Measurements from ENCODE around the gene PRSS57.
"Not testable (repeated sequence)": the region's sequence is repeated elsewhere in the genome, so short reads cannot be mapped to it uniquely, and the experiment has no call there.

The PRSS57 gene

DNA sequence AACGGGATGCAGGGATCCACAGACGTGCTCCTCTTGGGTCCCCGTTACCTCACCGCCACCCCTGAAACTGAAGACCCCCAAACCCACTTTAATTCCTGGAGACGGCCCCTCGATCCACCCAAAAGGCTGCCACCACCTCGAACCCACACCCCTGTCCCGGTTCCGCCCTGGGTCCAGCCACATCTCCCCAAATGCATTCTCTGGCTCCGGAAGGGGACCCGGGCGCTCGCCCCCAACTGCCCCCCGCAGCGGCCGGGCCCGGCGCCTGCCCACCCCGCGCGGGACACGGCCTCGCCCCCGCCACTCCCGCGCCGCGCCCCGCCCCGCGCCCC lies 19.3 kb downstream of the PRSS57 start:
- in situ Hi-C loops (cut with HindIII; ENCODE audit: low sequenced_read_pairs) = no loop called here

DNA sequence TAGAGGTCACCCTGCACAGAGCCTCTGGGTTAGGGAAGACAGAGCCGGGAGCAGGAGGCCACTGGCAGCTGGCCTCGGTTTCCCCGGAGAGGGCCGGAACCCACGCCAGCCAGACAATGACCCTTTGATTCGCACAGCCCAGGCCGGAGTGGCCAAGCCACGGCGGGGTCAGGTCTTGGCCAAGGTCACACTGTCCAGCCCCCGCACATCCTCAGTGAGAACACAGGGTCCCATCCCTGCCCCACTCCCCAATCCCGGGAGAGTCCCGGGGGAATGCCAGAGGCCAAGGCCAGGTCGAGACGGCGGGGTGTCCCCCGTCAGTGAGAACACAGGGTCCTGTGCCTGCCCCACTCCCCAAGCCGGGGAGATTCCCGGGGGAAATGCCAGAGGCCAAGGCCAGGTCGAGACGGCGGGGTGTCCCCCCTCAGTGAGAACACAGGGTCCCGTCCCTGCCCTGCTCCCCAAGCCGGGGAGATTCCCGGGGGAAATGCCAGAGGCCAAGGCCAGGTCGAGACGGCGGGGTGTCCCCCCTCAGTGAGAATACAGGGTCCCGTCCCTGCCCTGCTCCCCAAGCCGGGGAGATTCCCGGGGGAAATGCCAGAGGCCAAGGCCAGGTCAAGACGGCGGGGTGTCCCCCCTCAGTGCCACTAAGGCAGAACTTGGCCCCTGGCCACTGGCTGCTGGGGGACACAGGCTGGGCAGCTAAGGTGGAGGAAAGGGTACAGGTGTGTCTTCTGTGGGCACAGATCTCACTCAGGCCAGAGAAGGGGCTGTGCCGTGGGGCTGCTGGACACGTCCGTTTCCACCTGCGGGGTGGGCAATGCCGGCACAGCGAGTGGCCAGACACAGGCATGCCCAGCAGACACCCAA lies 20.7 kb downstream of the PRSS57 start:
- in situ Hi-C loops (cut with HindIII; ENCODE audit: low sequenced_read_pairs) = no loop called here

DNA sequence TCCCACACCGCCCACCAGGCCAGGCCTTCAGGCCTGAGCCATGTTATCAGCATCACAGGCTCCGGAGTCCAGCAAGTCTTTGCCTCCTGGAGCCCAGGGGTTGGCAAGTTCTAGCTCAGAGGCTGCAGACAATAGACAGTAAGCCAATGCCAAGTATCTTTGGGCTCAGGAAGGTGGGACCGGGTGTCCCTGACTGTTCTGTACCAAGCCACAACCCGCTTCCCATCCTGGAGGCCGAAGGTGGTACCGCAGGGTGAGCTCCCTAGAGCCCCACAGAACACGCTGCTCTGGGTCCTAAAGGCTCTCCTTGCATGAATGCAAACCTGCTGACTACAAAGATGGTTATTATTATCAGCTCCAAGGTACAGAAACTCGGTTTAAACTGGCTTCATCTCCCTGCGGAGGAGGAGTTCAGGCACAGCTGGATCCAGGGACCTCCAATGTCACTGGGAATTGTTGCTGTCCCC lies 24.6 kb downstream of the PRSS57 start:
- in situ Hi-C loops (cut with HindIII; ENCODE audit: low sequenced_read_pairs) = no loop called here

DNA sequence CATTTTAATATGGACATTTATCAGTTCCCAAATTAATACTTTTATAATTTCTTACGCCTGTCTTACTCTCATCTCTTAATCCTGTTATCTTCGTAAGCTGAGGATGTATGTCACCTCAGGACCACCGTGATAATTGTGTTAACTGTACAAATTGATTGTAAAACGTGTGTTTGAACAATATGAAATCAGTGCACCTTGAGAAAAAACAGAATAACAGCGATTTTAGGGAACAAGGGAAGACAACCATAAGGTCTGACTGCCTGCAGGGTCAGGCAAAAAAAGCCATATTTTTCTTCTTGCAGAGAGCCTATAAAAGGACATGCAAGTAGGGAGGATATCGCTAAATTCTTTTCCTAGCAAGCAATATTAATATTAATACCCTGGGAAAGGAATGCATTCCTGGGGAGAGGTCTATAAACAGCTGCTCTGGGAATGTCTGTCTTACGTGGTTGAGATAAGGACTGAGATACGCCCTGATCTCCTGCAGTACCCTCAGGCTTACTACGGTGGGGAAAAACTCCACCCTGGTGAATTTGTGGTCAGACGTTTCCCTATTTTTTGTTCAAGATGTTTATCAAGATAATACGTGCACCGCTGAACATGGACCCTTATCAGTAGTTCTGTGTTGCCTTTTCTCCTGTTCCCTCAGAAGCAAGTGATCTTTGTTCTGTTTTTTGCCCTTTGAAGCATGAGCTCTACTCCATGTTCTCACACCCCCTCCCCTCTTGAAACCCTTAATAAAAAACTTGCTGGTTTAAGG lies 26.4 kb downstream of the PRSS57 start:
- in situ Hi-C loops (cut with HindIII; ENCODE audit: low sequenced_read_pairs) = not testable (repeated sequence)

DNA sequence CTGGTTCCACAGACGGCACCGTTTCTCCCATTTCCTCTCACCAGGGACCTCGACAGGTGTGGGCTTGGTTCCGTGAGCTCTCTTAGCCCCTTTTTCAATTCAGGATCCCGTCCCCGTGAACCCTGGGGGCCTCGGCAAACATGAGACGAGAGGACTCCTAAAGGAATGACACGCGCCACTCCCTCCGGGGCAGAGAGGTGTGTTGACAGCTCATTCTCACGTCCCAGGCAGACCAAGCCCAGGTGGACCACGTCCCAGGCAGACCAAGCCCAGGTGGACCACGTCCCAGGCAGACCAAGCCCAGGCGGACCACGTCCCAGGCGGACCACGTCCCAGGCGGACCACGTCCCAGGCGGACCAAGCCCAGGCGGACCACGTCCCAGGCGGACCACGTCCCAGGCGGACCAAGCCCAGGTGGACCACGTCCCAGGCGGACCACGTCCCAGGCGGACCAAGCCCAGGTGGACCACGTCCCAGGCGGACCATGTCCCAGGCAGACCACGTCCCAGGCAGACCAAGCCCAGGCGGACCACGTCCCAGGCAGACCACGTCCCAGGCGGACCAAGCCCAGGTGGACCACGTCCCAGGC lies 28.2 kb downstream of the PRSS57 start:
- in situ Hi-C loops (cut with HindIII; ENCODE audit: low sequenced_read_pairs) = not testable (repeated sequence)

DNA sequence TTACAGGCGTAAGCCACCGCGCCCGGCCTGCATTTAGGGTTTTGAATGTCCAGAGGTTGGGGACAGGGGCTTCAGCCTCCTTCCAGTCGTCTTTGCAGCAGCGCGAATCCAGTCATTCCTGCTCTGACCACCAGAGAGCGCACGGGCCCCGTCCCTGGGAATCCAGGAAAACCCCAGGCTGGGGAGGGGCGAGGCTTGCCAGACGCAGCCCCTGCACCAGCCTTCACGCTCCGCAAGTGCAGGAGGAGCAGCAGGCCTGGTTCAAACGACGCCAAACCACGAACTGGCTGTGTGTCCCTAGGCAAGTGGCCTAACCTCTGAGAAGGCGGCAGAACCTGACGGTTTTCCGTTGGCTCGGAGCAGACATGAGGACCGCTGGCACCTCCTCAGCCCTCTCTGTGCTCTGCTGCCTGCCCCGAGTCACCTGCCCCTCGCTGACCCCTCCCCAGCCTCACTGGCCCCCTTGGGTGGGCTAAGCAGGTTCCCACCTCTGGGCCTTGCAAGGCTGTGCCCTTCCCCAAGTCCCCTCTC lies 30.3 kb downstream of the PRSS57 start:
- in situ Hi-C loops (cut with HindIII; ENCODE audit: low sequenced_read_pairs) = no loop called here

DNA sequence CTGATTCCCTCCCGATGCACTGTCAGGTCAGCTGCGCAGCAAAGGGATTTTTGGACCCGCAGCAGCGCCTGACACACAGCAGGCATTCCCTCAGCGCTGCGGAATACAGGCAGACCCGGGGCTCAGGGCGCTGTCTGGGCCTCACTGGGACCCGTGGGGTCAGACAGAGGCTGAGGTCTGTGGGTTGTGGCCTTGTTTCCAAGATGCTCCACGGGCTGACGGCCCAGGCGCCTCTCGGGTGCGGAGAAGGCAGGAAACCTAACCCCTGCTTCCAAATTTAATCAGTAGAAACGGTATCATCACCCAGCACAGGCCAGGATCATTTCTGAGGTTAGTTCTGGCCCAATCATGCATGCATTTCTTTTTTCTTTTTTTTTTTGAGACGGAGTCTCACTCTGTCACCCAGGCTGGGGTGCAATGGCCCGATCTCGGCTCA lies 31.6 kb downstream of the PRSS57 start:
- in situ Hi-C loops (cut with HindIII; ENCODE audit: low sequenced_read_pairs) = no loop called here

DNA sequence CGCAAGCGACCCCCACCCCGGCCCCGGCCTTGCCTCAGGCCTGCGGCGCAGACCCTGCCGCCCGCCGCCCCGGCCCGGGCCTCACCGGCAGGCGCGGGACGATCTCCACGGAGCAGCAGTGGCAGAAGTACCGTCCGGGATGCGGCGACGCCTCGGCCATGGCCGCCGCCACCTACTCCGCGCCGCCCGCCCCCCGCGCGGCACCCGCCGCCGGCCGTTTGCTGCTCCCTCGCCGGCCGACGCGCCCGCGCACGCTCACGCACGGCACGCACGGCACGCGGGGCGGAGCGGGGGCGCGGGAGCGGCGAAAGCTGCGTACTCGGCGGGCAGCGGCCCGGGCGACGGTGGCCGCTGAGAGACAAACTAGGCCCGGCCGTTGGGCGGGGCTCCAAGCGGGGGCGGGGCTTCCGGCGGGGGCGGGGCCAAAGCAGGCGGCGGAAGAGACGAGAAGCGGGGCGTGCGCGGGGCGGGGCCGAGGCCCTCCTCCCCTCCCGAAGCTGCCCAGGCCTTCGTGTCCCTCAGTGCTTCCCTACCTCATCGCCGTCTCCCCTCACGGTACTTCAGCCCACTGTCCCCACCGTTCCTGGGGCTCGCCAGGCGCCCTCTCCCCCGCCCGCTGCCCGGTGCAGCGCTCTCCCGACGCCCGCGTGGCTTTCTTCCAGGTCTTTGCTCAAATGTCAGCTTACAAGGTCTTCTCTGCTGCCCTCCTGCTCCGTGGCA lies 32.1 kb downstream of the PRSS57 start, which contains the start of gene RNF126:
RNF126 (minus strand) TSS at position 253 of the 720 bp plus-strand sequence; CDS start at position 160, 93 bp downstream.
- in situ Hi-C loops (cut with HindIII; ENCODE audit: low sequenced_read_pairs) = no loop called here

DNA sequence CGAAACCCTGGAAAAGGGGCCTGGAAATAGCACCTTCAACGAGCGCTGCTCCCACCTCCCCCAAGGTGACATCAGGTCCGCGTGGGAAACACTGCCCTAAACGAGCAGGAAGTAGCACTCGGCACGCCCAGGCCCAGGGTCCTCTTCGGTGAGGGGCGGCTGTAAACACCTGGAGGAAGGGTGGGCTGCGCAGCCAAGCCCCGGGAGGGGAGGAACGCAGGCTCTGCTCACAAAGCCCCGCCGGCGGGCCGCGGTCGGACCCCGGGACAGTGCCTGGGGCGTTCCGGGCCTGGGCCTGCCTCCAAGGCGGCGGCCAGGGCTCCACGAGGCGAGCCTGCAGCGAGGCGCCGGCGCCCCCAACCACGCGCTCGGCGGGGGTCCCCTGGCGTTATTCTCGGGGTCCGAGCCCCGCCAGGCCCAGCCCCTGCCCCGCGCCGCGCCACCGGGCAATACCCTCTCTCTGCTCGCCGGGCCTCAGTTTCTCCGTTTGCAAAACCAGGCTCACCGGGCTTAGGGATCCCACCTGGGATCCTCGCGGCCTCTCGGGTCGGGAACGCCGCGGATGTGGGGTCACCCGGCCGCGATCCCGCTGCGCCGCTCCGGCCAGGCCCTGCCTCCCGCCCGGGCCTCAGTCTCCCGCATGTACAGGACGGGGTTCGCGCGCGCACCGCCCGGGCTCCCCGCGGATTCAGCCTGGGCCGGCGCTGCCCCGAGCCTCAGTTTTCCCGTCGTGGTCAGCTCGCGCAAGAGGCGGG lies 32.9 kb downstream of the PRSS57 start:
- in situ Hi-C loops (cut with HindIII; ENCODE audit: low sequenced_read_pairs) = no loop called here

DNA sequence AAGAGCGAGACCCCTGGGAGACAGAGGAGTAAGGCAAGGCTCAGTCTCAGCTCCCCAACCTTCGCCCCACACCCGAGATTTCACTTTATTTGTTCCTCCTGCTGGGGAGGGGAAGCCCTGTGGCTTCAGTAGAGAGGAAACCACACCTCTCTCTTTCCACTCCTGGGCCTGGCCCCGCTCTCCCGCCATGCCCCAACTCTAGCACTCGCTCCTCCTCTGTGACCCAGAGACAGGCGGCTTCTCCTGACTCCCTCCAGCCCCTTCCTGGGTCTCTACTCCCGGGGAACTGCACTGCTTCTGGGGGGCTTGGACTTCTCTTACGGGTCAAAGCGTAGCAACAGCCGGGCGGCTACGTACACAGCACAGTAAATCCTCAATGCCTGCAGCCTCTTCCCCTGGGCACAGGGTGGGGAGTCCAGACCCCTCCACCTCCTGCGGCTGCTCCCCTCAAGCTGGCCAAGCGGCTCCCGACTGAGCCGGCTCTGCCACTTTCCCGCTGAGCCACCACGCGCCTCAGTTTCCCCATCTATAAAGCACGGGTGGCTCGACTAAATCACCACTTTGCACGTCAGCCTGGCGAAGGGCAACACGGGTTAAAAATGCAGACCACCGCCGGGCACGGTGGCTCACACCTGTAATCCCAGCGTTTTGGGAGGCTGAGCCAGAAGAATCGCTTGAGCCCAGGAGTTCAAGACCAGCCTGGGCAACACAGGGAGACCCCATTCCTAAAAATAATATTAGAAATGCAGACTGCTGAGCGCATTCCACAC lies 33.6 kb downstream of the PRSS57 start:
- in situ Hi-C loops (cut with HindIII; ENCODE audit: low sequenced_read_pairs) = no loop called here

DNA sequence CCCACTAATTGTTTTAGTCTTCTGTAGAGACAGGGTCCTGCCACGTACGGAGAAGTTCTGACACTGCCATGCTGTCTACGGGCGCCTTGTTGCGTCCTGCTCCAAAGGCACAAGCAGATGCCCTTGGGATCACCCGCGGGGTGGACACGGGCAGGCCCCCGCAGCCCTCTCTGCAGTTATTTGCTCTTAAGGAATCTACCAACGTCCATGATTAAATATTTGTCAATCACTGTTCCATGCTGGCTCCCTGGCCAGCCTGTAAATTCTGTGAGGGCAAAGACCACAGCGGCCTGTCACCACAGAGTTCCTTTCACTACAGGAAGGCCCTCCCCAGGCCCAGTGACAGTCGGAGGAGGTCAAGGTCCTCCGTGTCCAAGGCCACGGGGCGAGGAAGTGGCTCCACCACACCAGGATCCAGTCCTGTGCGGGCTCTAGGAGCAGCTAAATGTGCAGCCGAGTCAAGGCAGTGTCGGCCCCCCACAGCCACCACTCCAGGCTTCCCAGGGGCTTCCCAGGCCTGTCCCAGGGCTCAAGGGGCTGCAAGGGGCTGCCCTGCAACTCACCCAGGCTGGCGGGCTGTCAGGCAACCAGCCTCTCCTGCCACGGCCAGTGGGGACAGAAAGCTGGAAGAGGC lies 34.3 kb downstream of the PRSS57 start:
- in situ Hi-C loops (cut with HindIII; ENCODE audit: low sequenced_read_pairs) = no loop called here

DNA sequence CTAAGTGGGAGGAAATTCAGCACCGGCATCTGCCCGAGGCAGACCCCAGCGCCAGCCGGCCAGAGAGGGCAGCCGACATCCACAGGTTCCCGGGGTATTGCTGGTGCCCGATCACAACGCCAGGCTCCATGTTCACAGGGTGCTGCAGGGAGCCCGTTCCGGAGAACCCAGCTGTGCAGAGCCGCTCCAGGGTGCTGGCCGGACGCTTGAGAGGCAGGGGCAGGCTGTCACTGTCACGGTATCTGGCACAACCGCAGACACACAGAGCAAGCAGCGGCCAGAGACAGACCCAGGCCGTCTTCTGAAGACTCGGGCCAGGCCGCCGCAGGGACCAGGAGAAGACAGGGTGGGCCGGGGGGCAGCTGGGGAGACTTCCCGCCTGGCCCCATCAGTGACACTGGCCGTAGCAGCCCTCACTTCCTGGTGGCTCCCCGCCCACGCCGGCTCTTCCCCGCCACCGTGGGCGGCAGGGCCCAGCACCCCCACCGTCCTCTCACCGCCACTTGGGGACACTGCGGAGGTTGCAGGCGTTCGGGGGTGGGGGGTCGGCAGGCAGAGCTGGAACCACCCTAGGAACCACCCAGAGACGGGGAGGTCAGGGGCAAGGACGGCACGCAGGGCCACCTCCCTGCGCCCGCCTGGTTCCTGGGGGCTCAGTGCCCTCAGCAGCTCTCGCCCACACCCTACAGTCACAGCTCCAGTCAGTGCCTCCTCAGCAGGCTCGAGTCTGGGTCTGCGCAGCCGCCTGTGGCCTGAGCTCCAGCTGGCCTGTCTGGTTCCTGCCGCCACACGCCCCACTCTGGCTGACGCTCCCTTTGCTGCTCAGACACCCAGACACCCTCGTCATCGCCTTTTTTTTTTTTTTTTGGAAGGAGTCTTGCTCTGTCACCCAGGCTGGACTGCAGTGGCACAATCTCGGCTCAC lies 36.1 kb downstream of the PRSS57 start:
- in situ Hi-C loops (cut with HindIII; ENCODE audit: low sequenced_read_pairs) = no loop called here

DNA sequence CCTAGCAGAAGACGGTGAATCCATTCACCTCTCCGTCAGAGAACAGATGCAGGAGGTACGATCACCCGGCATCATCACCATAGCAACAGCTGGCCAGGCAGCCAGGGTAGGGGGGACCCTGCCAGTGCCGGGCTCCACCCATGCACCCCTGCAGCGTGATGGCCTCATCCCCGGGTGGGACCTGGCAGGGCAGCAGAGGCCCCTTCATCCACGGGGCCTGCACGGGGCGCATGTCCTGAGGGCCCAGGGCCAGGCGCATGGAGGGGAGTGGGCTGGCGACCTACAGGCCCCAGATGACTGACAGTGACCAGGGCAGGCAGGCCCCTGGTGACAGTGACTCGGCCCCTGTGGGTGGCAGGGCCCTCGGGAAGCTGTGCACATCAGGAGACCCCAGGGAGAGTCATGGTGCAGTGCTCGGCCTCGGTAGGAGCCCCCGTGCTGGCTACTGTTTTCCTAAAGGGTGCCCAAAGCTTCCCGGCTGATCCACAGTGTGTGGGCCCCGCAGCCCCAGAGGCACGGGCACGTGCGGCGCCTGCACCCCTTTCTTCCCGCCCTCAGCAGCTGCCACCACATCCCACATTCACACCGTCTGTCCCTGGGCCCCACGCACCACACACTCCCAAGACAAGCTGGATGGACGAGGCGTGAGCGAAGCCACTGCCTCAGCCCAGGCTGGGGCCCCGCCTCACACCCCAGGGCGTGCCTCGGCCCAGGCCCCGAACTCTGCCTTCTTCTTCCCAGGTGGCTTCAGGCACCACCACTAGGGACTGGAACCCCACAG lies 37.0 kb downstream of the PRSS57 start:
- in situ Hi-C loops (cut with HindIII; ENCODE audit: low sequenced_read_pairs) = no loop called here

DNA sequence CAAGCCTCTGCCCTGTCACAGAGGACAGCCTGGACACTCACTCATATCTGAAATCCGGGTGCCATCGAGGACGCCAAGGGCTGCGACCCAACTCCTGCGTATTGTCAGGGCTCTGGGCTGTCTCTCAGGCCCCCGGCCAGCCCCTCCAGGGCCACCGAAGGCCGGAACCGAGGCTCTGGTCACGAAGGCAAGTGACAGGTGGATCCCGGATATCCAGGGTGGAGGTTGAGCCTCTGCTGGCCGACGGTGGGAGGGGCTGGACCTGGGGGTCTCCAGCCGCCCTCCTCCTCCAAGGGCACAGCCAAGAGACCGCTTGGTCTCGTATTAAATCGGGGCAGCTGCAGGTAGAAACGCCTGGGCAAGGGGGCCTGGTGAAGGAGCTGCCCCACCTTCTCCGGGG lies 37.6 kb downstream of the PRSS57 start:
- in situ Hi-C loops (cut with HindIII; ENCODE audit: low sequenced_read_pairs) = no loop called here

DNA sequence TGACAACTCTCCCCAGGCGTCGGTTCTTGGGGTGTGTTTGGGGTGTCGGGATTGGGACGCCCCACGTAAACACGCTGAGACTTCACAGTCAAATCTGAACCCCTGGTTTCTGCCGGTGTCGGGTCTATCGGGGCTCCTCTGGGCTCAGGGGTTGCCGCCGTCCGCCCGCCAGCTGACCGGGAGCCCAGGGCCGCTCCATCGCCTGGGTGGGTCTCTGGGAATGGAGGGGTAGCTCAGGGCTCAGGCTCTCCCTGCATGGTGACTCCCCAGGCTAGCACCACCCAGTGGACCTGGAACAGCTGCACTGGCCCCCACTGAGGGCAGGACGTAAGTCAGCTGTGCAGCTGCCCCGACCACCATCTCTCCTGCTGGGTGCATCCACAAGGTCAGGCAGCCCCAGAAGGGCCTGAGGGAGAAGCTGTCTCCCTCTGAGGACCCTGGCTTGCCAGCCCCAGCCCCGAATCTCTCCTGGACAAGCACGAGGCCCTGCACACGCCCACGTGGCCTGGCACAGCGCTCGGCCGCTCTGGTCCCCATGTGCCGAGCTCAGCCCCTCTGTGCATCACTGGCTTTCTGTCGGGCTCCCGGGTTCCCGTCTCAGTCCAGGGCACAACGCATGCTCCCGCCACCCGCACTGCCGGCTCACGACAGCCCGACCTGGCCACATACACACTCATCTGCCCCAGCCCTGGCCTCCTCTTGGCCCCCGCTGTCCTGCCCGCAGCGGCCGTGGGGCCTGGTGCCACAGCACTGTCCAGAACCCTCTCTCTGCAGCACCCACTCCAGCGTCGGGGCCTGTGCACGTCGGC lies 38.3 kb downstream of the PRSS57 start:
- in situ Hi-C loops (cut with HindIII; ENCODE audit: low sequenced_read_pairs) = no loop called here

DNA sequence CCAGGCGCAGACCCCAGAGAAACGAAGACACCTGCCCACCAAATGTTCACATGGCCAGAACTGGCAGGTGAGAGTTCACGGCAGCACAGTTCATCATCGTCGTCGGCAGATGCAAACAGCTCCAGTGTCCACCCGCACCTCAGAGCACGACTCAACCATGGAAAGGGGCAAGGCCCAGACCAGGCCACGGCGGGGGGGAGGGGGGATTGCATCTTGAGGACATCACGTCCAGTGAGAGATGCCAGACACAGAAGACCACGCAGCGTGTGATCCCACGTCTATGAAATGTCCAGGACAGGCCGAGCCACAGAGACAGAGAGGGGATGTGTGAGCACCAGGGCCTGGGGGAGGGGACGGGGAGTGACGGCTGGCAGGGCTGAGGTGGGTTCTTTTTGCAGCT lies 39.6 kb downstream of the PRSS57 start:
- in situ Hi-C loops (cut with HindIII; ENCODE audit: low sequenced_read_pairs) = no loop called here

All from DLD1 (cell line).